HG02763 (cell line): ENCODE results near the gene SNX11.

Experiments
- ATAC-seq: cut with Tn5 transposase; IDR thresholded peaks from one replicate; pipeline ENCODE4 v1.9.1; 2021; ENCODE audit warnings: mild to moderate bottlenecking, moderate library complexity; ENCODE audit not compliant: unreplicated experiment

Gene SNX11

GRCh38 chr17:48128400-48128799 lies 20.8 kb downstream of the SNX11 start:
- ATAC-seq, result no peak

- ATAC-seq, result no peak
These were observed 22.4 kb downstream of the SNX11 start for GRCh38 chr17:48129981-48130380.

- no peak for ATAC-seq
These were observed 23.8 kb downstream of the SNX11 start for GRCh38 chr17:48131216-48131824.

GRCh38 chr17:48132385-48132784 lies 24.8 kb downstream of the SNX11 start:
- no peak for ATAC-seq

GRCh38 chr17:48134912-48135480 lies 27.4 kb downstream of the SNX11 start:
- ATAC-seq, result no peak

- no peak for ATAC-seq
These were observed 30.1 kb downstream of the SNX11 start for GRCh38 chr17:48137656-48138055.

GRCh38 chr17:48139944-48140343 lies 32.4 kb downstream of the SNX11 start:
- no peak for ATAC-seq

GRCh38 chr17:48143629-48144028 lies 36.1 kb downstream of the SNX11 start:
- ATAC-seq, result no peak

- ATAC-seq, result no peak
These were observed 36.7 kb downstream of the SNX11 start for GRCh38 chr17:48144231-48144630.

- no peak for ATAC-seq
These were observed 37.6 kb downstream of the SNX11 start for GRCh38 chr17:48144976-48145798.

- no peak for ATAC-seq
These were observed 40.6 kb downstream of the SNX11 start for GRCh38 chr17:48148029-48148770.

GRCh38 chr17:48148854-48149786 lies 41.6 kb downstream of the SNX11 start:
- ATAC-seq, result no peak

- ATAC-seq, result no peak
These were observed 42.4 kb downstream of the SNX11 start for GRCh38 chr17:48149787-48150463.

- no peak for ATAC-seq
These were observed 43.0 kb downstream of the SNX11 start for GRCh38 chr17:48150597-48151001.

GRCh38 chr17:48151220-48151619 lies 43.7 kb downstream of the SNX11 start:
- ATAC-seq, result no peak

GRCh38 chr17:48152289-48152688 lies 44.7 kb downstream of the SNX11 start:
- ATAC-seq, result no peak

- ATAC-seq, result no peak
These were observed 46.3 kb downstream of the SNX11 start for GRCh38 chr17:48153691-48154358.

- no peak for ATAC-seq
These were observed 48.5 kb downstream of the SNX11 start for GRCh38 chr17:48155889-48156611.

- ATAC-seq, result no peak
These were observed 51.7 kb downstream of the SNX11 start for GRCh38 chr17:48159232-48159631.
